GM04504 (cell line): ENCODE results near the gene RASEF.
"Not testable (repeated sequence)": the region's sequence is repeated elsewhere in the genome, so short reads cannot be mapped to it uniquely, and the experiment has no call there.

Experiments
- DNase-seq: peaks from one replicate; pipeline ENCODE4 v3.0.0-alpha.2; 2012; ENCODE audit warnings: low read depth

The RASEF gene

DNA sequence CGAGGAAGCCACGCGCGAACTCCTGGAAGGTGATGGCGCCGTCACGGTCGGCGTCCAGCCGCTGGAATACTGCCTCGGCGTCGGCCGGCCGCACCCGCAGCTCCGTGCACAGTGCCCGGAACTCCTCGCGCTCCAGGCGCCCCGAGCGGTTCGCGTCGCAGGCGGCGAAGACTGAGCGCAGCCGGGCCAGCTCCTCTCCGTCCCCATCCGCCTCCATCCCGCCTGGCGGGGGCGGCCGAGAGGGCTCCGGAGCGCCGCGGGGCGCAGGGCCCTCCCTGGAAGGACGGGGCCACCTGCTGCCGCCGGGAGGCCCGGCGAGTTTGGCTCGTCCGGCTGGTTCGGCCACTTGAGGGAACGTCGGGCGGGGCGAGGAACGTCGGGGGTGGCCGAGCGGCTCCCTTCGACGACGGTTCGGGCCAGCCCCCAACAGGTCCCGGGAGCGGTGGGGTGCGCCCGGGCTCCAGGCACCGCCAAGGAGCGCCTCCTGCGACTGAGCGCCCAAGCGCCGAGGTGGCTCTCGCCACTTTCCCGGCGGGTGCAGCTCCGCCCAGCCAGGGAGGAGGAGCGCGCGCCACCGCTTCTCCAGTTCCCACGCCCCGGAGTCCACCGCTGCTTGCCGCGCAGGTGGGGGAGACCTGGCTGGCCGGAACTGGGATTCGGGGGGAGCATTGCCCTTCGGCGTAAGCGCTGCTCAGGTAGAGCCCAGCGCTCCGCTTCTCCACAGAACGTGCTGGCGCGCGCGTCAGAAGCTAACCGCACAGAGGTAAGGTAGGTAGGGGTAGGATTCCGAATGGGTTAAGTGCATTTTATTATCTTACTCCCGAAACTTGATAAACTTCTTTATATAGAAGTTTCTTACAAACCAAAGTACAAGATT is at the start of gene RASEF:
Gene RASEF (minus strand): TSS at position 492 of the 877 bp plus-strand sequence. CDS start 275 bp downstream, at position 217.
- no peak for DNase-seq

DNA sequence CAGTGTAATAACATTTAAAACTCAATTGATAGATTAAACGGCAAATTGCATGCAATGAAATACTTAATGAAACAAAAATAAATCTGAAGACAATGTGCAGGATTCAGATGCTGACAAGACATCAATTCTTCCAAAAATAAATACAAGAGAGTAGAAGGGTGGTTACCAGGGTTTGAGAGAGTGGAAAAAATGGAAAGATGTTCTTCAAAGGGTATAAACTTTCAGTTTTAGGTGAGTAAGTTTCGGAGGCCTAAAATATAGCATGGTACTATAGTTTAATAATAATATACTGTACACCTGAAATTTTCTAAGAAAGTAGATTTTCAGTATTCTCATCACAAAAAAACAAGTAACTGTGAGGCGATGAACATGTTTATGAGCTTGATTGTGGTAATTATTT is 48.2 kb upstream of the RASEF start:
- DNase-seq = no peak

DNA sequence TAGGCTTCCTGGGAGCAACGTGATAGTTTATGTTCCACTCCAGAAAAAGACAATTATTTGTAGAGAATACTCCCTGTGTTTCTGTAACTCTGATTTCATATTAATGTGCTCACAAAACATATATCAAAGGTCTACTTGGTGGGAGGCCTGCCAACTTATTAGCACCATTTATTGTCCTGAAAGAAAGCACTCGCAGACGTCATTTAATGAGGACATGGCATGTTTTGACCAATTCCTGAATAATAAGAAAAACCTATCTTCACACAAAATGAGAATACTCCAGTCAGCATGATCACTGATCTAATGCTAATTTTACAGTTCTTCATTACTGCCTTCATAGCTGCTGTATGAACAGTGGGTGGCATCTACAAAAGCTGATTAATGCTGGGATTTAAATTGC is 46.4 kb upstream of the RASEF start:
- DNase-seq = no peak

GRCh38 chr9:83108208-83108607 is 45.3 kb upstream of the RASEF start:
- DNase-seq = no peak

DNA sequence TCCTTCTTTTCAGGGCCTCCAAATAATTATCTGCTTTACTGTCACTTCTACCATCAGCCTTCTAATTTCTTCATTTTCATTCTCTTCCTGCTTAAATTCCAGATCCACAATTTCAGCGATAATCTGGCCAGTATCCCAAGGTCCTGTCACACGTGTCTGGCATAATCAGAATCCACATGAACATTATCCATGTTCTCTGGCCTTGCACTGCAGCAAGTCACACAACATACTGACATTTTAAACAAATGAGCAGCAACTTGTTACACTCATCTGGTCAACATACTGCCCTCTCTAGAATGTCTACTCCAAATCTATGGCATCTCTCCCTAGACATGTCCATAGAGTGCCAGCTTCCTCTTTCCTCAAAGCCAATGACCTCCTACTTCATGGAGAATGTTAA is 43.8 kb upstream of the RASEF start:
- no peak for DNase-seq

- DNase-seq = no peak
These were observed 43.3 kb upstream of the RASEF start for GRCh38 chr9:83106263-83106662.

- no peak for DNase-seq
These were observed 34.7 kb upstream of the RASEF start for GRCh38 chr9:83097633-83098032.

- DNase-seq = not testable (repeated sequence)
These were observed 30.4 kb upstream of the RASEF start for GRCh38 chr9:83093311-83093710.

GRCh38 chr9:83081846-83082245 is 18.9 kb upstream of the RASEF start:
- no peak for DNase-seq

GRCh38 chr9:83081010-83081409 is 18.1 kb upstream of the RASEF start:
- no peak for DNase-seq

DNA sequence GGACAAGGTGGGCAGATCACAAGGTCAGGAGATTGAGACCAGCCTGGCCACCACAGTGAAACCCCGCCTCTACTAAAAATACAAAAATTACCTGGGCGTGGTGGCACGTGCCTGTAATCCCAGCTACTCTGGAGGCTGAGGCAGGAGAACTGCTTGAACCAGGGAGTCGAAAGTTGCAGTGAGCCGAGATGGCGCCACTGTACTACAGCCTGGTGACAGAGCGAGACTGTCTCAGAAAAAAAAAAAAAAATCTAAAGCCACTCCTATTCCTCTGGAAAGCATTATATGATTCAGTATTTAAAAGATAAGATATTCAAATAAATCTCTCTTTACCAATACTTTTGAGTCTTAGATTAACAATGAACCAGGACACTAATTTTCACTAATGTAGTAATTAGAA is 13.0 kb upstream of the RASEF start:
- not testable (repeated sequence) for DNase-seq

GRCh38 chr9:83072498-83072897 is 9.6 kb upstream of the RASEF start:
- DNase-seq = not testable (repeated sequence)

DNA sequence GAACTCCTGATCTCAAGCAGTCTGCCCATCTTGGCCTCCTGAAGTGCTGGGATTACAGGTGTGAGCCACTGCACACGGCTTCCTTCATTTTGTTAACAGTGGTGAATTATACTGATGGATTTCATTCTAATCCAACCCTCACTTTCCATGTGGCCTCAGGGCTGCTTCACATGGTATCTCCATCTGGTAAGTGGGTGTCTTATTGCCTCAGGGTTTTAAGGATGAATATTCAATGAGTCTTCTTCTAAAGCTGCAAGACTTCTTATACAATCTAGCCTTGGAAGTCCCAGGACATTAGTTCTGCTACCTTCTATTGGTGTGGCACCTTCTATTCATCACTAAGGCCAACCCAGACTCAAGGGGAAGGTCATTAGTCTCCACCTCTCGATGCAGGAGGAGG is 8.7 kb upstream of the RASEF start:
- DNase-seq = no peak

- DNase-seq = peak; percentile 22
These were observed 7.3 kb upstream of the RASEF start for GRCh38 chr9:83070261-83070660.

DNA sequence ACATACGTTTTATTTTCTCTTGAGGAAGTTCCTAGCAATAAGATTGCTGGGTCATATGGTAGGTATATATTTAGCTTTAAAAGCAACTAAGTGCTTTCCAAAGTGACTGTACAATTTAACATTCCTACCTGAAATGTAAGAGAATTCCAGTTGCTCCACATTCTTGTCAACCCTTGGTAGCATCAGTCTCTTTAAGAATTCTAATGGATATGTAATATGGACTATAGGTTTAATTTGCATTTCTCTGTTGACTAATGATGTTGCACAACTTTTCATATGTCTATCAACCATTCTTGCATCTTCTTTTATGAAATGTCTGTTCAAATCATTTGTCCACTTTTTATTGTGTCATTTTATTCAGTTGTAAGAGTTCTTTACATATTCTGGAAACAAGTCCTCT is 6.7 kb upstream of the RASEF start:
- DNase-seq = no peak

- DNase-seq = no peak
These were observed 5.5 kb upstream of the RASEF start for GRCh38 chr9:83068414-83068813.

GRCh38 chr9:83067579-83067978 is 4.6 kb upstream of the RASEF start:
- no peak for DNase-seq

DNA sequence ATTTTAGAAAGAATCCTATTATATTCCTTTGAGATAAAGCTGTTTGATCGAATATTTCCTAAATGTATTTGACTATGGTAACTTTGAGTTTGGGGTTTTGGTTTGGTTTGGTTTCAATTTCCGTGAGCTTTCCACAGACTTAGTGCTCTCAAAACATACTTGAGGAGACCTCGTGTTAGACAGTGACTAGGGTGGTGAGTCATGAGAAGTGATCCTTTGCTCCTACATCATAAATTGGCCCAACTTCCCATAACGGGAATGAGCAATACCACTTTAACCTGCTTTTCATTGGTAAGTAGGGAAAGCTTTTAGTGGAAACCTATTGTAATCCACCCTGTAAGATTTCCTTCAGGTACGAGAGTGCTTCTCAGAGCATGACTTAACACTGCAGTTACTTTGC is 3.8 kb upstream of the RASEF start:
- DNase-seq = peak; percentile 80

DNA sequence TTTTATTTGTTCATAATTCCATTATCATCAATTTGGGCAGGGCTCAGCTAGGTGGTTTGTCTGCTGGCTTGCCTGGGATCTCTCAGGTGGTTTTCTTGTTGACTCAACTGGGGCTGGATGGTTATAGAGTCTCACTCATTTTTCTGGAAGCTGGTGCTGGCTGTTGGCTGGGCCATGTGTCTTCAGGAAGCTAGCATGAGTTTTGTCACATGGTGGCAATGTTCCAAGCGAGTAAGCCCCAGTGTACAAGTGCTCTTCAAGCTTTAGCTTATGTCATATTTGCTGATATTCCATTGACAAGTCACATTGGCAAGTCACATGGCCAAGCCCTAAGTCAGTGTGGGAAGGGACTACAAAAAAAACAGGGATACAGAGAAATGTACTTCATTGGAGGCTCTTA is 2.3 kb upstream of the RASEF start:
- no peak for DNase-seq

DNA sequence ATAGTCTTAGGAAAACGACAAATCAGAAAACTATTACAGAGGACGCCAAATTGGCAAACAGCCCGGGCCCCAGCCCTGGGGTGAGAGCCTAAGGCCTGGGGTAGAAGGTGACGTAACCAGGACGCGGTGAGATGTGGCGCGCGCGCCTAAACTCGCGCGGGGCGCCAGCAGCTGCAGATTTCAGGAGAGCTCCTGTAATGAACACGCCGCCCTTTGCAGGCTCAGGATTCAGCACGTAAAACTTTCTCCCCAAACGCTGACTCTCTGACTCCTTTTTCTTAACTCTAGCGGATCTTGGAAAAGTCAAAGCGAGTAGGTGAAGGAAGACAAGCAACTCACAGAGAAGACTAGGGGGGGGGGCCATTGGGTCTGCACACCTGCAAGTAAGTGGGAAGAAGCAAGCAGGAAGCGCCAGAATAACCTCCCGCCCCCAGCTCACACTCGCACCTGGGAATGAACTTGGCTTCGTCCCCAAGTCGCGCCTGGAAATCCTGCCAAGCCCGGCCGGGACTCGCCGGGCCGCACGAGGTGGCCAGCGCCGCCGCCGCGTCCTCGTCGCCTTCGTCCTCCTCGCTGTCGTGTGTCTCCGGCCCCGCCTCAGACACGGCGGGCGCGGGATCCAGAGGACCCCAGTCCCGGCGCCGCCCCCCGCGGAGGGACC is 822 bp downstream of the RASEF start:
- DNase-seq = no peak

- no peak for DNase-seq
These were observed 1.9 kb downstream of the RASEF start for GRCh38 chr9:83061036-83061435.

- DNase-seq = no peak
These were observed 2.4 kb downstream of the RASEF start for GRCh38 chr9:83060556-83060955.

GRCh38 chr9:83059417-83059816 is 3.5 kb downstream of the RASEF start:
- no peak for DNase-seq

DNA sequence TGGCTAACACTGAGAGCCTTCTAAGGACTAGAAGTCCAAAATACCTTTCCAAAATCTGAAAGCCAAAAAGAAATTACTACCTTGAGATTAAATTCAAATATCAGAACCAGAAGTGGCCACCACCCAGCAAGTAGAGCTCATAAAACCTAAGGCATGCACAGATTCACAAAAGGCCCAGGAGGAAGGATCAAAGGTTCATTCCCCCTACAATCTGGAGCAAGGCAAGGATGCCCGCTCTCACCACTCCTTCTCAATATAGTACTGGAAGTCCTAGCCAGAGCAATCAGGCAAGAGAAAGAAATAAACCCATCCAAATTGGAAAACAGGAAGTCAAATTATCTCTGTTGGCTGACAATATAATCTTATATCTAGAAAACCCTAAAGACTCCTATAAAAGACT is 6.0 kb downstream of the RASEF start:
- no peak for DNase-seq
